RPMI7951 (cell line): ENCODE measurements around the gene ENDOV. TPM values are rescaled to one million over a fixed set of nuclear protein-coding genes. Genes with fewer than 3 reads are reported as not detected.
"Not testable (repeated sequence)": the region's sequence is repeated elsewhere in the genome, so short reads cannot be mapped to it uniquely, and the experiment has no call there.

Experiments
- DNase-seq: peaks from one replicate; pipeline ENCODE4 v3.0.0-alpha.2; 2012; ENCODE audit warnings: low read depth
- total RNA-seq: library from RNA; depleted of rRNA; stranded (reverse); fragments of >200 nt; shearing (Covaris generic); gene quantifications from 2 replicates; pipeline ENCODE4 v1.2.3, GENCODE V29; 2014

ENDOV gene
- total RNA-seq, 1 experiment from 2014 or later: 10.5 TPM

- no peak for DNase-seq
Observed at GRCh38 chr17:80388175-80388574, 26.8 kb upstream of the ENDOV start.

DNA sequence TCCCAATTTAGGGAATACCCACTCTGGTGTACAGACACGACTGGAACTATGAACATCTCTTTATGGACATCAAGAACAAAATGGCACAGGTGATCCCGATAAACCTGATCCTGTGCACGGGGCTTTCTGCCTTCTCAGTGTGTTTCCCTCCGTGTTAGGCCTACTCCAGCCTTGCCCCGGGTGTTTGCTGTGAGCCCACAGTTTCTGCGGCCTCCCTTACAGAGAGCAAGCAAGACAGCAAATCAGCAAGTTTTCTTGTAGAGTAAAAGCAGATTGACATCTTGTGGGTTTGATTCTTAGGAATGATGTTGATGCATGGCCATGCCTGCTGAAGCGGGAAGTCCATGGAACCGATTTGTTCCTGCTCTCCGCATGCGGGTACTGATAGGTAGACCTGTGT is 26.4 kb upstream of the ENDOV start:
- no peak for DNase-seq

GRCh38 chr17:80389011-80389995 is 25.7 kb upstream of the ENDOV start:
- DNase-seq: peak; percentile 46

GRCh38 chr17:80393241-80393890 is 21.6 kb upstream of the ENDOV start:
- DNase-seq: no peak

GRCh38 chr17:80393961-80394360 is 21.0 kb upstream of the ENDOV start:
- DNase-seq: no peak

- no peak for DNase-seq
Observed at GRCh38 chr17:80394629-80395216, 20.2 kb upstream of the ENDOV start.

- DNase-seq: no peak
Observed at GRCh38 chr17:80395402-80396151, 19.4 kb upstream of the ENDOV start.

DNA sequence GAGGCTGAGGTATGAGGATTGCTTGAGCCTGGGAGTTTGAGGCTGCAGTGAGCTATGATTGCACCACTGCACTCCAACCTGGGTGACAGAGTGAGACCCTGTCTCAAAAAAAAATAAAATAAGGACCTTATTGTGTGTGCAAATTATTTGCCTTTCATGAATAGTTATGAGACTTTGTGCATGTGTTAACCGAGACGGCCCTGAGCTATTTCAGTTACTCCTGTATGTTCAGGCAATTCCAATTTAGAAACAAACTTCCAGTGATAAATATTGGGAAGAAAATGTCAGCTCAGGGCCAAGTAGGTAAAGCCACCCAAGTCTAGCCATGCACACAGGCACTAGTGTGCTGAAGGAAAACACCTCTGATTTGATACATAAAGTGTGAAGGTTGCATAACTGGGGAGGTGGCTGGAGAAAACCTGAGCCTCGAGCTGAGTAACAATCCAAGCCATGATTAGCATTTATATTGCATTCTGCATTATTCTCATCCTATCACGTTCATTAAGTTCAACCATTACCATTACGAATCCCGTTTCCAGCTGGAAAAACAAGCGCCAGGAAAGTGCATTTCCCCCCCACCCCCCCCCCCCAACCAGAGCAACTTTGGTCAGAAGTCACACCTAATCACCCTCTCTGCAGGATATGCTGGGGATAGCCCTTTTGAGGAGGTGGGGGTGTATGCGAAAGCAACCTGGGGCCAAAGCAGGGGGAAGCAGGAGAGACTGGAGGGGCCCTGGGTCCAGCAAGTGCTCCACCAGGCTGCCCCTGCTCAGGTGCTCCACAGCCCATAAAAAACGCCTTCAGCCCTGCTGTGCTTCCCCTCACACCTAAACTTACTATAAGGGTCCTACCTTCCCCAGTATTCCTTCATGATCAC is 18.6 kb upstream of the ENDOV start:
- DNase-seq: no peak

- DNase-seq: no peak
Observed at GRCh38 chr17:80397034-80397387, 18.0 kb upstream of the ENDOV start.

DNA sequence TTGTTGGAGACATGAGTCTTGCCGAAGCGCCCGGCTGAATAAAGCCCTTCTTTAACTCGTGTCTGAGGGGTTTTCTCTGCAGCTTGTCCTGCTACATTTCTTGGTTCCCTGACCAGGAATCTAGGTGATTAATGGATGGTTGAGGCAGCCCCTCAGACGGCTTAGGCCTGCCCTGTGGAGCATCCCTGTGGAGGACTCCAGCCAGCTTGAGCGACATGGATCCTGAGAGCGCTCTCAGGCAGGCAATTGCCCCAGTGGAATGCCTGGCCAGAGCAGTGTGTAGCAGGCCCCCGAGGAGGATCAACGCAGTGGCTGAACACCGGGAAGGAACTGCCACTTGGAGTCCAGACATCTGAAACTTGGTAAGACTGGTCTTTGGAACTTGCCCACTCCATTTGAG is 17.3 kb upstream of the ENDOV start:
- DNase-seq: no peak

GRCh38 chr17:80401086-80401485 is 13.9 kb upstream of the ENDOV start:
- not testable (repeated sequence) for DNase-seq

DNA sequence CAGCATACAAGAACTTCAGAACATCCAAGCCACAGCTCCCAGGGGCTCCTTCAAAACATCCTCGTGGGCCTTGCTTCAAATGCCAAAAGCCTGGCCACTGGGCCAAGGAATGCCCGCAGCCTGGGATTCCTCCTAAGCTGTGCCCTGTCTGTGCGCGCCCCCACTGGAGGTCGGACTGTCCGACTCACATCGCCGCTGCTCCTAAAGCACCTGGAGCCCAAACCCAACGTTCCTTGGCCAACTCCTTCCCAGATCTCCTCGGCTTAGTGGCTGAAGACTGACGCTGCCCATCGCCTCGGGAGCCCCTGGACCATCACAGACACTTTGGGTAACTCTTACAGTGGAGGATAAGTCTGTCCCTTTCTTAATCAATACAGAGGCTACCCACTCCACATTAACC is 12.9 kb upstream of the ENDOV start:
- not testable (repeated sequence) for DNase-seq

GRCh38 chr17:80402959-80403358 is 12.0 kb upstream of the ENDOV start:
- no peak for DNase-seq

DNA sequence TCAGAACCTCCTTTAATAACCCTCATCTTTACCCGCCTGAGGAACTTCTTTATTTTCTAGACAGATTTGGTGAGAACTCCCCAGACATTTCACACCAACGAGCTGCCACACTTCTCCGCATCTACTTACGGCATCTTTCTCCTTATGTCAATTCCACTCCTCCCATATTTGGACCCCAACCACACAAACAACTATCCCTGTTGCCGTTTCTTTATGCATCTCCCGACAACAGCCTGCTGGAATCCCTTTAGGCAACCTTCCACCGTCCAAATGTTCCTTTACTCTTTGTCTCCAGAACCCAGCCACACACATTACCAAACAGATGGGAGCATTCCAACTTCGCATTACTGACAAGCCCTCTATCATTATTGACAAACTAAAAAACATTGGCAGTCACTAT is 8.8 kb upstream of the ENDOV start:
- DNase-seq: no peak

DNA sequence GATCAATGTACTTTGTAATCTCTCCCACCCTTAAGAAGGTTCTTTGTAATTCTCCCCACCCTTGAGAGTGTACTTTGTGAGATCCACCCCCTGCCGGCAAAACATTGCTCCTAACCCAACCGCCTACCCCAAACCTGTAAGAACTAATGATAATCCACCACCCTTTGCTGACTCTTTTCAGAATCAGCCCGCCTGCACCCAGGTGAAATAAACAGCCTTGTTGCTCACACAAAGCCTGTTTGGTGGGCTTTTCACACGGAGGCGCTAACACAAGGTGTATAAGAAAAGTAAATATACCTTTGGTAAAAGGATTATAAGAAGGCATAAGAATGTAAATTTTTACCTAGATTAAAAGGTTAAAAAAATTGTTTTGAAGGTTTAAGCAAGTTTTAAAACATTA is 7.0 kb upstream of the ENDOV start:
- not testable (repeated sequence) for DNase-seq

- DNase-seq: peak; percentile 12
Observed at GRCh38 chr17:80408872-80409271, 6.1 kb upstream of the ENDOV start.

DNA sequence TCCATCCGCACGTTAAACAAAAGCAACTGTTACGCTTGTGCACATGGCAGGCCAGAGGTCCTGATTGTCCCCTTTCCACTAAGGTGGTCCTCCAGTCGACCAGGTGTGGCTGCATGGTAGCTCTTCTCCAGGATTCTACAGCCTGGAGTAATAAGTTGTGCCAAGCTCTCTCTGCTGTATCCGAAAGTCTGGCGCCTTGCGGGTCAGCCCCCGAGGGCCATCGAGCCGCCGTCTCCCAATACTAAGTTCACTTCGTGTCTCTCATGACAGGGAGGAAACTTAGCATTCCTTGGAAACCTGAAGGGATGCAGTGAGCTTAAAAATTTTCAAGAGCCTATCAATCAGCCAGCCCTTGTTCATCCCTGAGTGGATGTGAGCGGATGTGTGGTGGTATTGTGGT is 5.3 kb upstream of the ENDOV start:
- no peak for DNase-seq

- not testable (repeated sequence) for DNase-seq
Observed at GRCh38 chr17:80410441-80411087, 4.4 kb upstream of the ENDOV start.

DNA sequence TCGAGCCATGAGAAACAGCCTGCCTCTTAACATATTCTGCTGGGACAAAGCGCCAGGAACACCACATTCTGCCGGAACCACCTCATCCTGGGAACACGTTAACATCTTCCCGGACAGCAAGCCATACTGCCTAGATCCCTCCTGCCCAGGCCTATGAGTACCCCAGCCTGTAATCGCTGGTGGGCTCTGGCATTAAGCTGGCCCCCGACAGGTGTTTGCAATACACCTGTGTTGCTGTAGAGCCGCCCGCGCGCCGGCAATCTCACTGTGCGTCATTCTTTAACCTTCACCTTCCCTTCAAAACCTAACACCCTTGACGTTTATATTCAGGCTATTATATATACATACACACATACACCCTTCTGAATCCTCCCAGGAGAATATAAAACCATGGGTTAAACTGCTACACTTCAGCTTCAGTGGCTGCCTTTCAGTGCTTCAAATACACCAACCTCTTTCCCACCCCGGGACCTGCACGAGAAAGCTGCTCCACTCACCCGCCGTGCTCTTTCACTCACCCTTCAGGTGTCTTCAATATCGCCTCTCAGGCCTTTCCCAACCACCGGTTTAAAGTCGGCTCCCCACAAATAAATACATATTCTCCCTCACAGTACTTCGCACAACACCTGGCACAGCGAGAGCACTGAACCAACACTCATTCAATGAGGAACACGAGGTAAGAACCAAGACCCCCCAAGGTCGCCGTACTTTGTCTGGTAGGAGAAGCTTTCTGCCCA is 1.0 kb upstream of the ENDOV start:
- DNase-seq: no peak

- no peak for DNase-seq
Observed at GRCh38 chr17:80414508-80414802, 512 bp upstream of the ENDOV start.
